Neural cell (in vitro differentiated cells): ENCODE measurements around the gene SPATA13. TPM values are rescaled to one million over a fixed set of nuclear protein-coding genes. Genes with fewer than 3 reads are reported as not detected.
"Not testable (repeated sequence)": the region's sequence is repeated elsewhere in the genome, so short reads cannot be mapped to it uniquely, and the experiment has no call there.

Source experiments
- H2AFZ ChIP-seq: fragments of 200-600, 300-800 bp; sonication (generic), shearing (Covaris generic); 2 replicates; pipeline ENCODE4 v1.6.0; 2014; ENCODE audit warnings: low read depth, mild to moderate bottlenecking, antibody characterized with exemption, low read length, moderate library complexity
- H3F3A ChIP-seq: fragments of 200-600 bp; shearing (Covaris generic); 2 replicates; pipeline ENCODE4 v1.6.1; 2016; ENCODE audit warnings: mild to moderate bottlenecking, moderate library complexity, mixed read lengths, antibody characterized with exemption, low read length; ENCODE audit not compliant: insufficient read depth, poor library complexity, severe bottlenecking
- H3K27ac ChIP-seq: fragments of 200-600, 300-800 bp; sonication (generic), shearing (Covaris generic); 2 replicates; pipeline ENCODE4 v1.5.1; 2014; ENCODE audit warnings: mild to moderate bottlenecking, low read length, moderate library complexity
- H3K27me3 ChIP-seq: fragments of 300-800, 200-600 bp; sonication (generic), shearing (Covaris generic); 2 replicates; pipeline ENCODE4 v1.6.0; 2014; ENCODE audit warnings: mild to moderate bottlenecking, low read depth, low read length, moderate library complexity; ENCODE audit not compliant: insufficient read depth
- H3K36me3 ChIP-seq: fragments of 300-800, 200-600 bp; sonication (generic), shearing (Covaris generic); 2 replicates; pipeline ENCODE4 v1.5.1; 2014; ENCODE audit warnings: mild to moderate bottlenecking, antibody characterized with exemption, low read length, moderate library complexity; ENCODE audit not compliant: insufficient read depth
- H3K4me2 ChIP-seq: fragments of 300-800, 200-600 bp; sonication (generic), shearing (Covaris generic); 2 replicates; pipeline ENCODE4 v1.6.0; 2014; ENCODE audit warnings: mild to moderate bottlenecking, low read length
- H3K4me3 ChIP-seq: fragments of 300-800, 200-600 bp; sonication (generic), shearing (Covaris generic); 2 replicates; pipeline ENCODE4 v1.5.1; 2014; ENCODE audit warnings: mild to moderate bottlenecking, low read length, moderate library complexity
- H3K79me2 ChIP-seq: fragments of 200-600 bp; shearing (Covaris generic); replicated peaks from 2 replicates; pipeline ENCODE4 v1.6.0; 2014; ENCODE audit warnings: mild to moderate bottlenecking, low read length, moderate library complexity; ENCODE audit not compliant: insufficient read depth
- H3K9ac ChIP-seq: fragments of 300-800, 200-600 bp; sonication (generic), shearing (Covaris generic); 2 replicates; pipeline ENCODE4 v1.6.1; 2016; ENCODE audit warnings: mild to moderate bottlenecking, low read length, mixed read lengths
- H3K9me2 ChIP-seq: fragments of 200-600 bp; shearing (Covaris generic); 2 replicates; pipeline ENCODE4 v1.6.1; 2016; ENCODE audit warnings: mild to moderate bottlenecking, low read length, mixed read lengths; ENCODE audit not compliant: insufficient read depth
- H3K9me3 ChIP-seq: fragments of 200-600, 300-800 bp; sonication (generic), shearing (Covaris generic); 2 replicates; pipeline ENCODE4 v1.6.1; 2016; ENCODE audit warnings: mild to moderate bottlenecking, mixed run types, low read length, moderate library complexity, mixed read lengths
- H4K20me1 ChIP-seq: fragments of 200-600 bp; shearing (Covaris generic); 2 replicates; pipeline ENCODE4 v1.6.1; 2016; ENCODE audit warnings: mild to moderate bottlenecking, mixed run types; ENCODE audit not compliant: insufficient read depth
- CTCF ChIP-seq: fragments of 450-650 bp; IDR thresholded peaks from 2 replicates; pipeline ENCODE4 v1.5.1; 2014; ENCODE audit warnings: antibody characterized with exemption, mild to moderate bottlenecking, moderate library complexity; ENCODE audit not compliant: poor library complexity, severe bottlenecking
- EP300 ChIP-seq: fragments of 450-650 bp; conservative IDR thresholded peaks from 2 replicates; pipeline ENCODE4 v1.6.1; 2014; ENCODE audit warnings: antibody characterized with exemption, mild to moderate bottlenecking, moderate library complexity; ENCODE audit not compliant: poor library complexity, severe bottlenecking
- EZH2 ChIP-seq: fragments of 200-600, 300-800 bp; shearing (Covaris generic), sonication (generic); IDR thresholded peaks from 2 replicates; pipeline ENCODE4 v1.6.1; 2014; ENCODE audit warnings: antibody characterized with exemption, low read length, borderline replicate concordance, mild to moderate bottlenecking; ENCODE audit not compliant: insufficient read depth, poor library complexity, severe bottlenecking
- MXI1 ChIP-seq: fragments of 450-650 bp; conservative IDR thresholded peaks from 2 replicates; pipeline ENCODE4 v1.6.1; 2014; ENCODE audit warnings: antibody characterized with exemption, mild to moderate bottlenecking; ENCODE audit not compliant: poor library complexity, severe bottlenecking
- POLR2AphosphoS5 ChIP-seq: IDR thresholded peaks from 2 replicates; pipeline ENCODE4 v1.6.1; 2012
- RAD21 ChIP-seq: fragments of 450-650 bp; conservative IDR thresholded peaks from 2 replicates; pipeline ENCODE4 v1.6.1; 2014; ENCODE audit warnings: antibody characterized with exemption, mild to moderate bottlenecking, moderate library complexity
- REST ChIP-seq: IDR thresholded peaks from 2 replicates; pipeline ENCODE4 v1.6.1; 2012; ENCODE audit warnings: borderline replicate concordance
- SMC3 ChIP-seq: fragments of 450-650 bp; conservative IDR thresholded peaks from 2 replicates; pipeline ENCODE4 v1.6.1; 2014; ENCODE audit warnings: antibody characterized with exemption, mild to moderate bottlenecking, moderate library complexity; ENCODE audit not compliant: poor library complexity
- TAF1 ChIP-seq: IDR thresholded peaks from 2 replicates; pipeline ENCODE4 v1.6.1; 2012; ENCODE audit warnings: low read depth
- polyA plus RNA-seq: library from polyadenylated mRNA; depleted of rRNA; stranded (reverse); fragments of >200 nt; gene quantifications from 2 replicates; pipeline ENCODE4 v1.2.3, GENCODE V29; 2014

Gene SPATA13
- polyA plus RNA-seq, 1 donor from 2014 or later: 15.5 TPM

- H3K27me3 ChIP-seq: no peaks in the 10 kb centered on the region
- H3K4me2 ChIP-seq: no peak overlapping the region
- no peak overlapping the region for H2AFZ ChIP-seq
- no peaks in the 10 kb centered on the region for H3F3A ChIP-seq
- TF ChIP-seq REST: no peak
- TF ChIP-seq TAF1: no peak
- no peak for TF ChIP-seq CTCF
- TF ChIP-seq RAD21: no peak
- TF ChIP-seq EZH2: no peak
- TF ChIP-seq SMC3: no peak
- TF ChIP-seq POLR2AphosphoS5: no peak
- TF ChIP-seq EP300: no peak
- no peak for TF ChIP-seq MXI1
- H3K9me2 ChIP-seq: no peaks in the 10 kb centered on the region
- H3K9ac ChIP-seq: no peak overlapping the region
- H3K9me3 ChIP-seq: no peaks in the 10 kb centered on the region
- no peaks in the 10 kb centered on the region for H3K36me3 ChIP-seq
- H3K79me2 ChIP-seq: no peaks in the 10 kb centered on the region
- no peak overlapping the region for H3K27ac ChIP-seq
- H4K20me1 ChIP-seq: no peaks in the 10 kb centered on the region
- H3K4me3 ChIP-seq: no peak overlapping the region
Measured at GRCh38 chr13:24348797-24349515, 188.4 kb downstream of the SPATA13 start.

GRCh38 chr13:24349778-24350664 lies 189.5 kb downstream of the SPATA13 start:
- H3K4me3 ChIP-seq, H3K36me3 ChIP-seq, H3F3A ChIP-seq, H3K9me3 ChIP-seq, H2AFZ ChIP-seq, H4K20me1 ChIP-seq, H3K79me2 ChIP-seq, H3K4me2 ChIP-seq, H3K27me3 ChIP-seq, H3K27ac ChIP-seq, H3K9me2 ChIP-seq, H3K9ac ChIP-seq: not testable (repeated sequence)
